Testis (tissue), 2 donors: ENCODE results near the gene KIF17.

Source experiments
- CTCF ChIP-seq, 3 experiments: fragments of 450-650 bp in 2 of 3; fragments of 200-600 bp in 1 of 3; sonication (generic) in 1 of 3; IDR thresholded peaks; one replicate each; pipeline ENCODE4 v1.5.1; 2016 to 2019; ENCODE audit warnings: antibody characterized with exemption in 3 of 3, mild to moderate bottlenecking in 2 of 3, moderate library complexity in 1 of 3
- POLR2A ChIP-seq: fragments of 450-650 bp; IDR thresholded peaks from one replicate; pipeline ENCODE4 v1.6.1; 2017; ENCODE audit warnings: antibody characterized with exemption, mild to moderate bottlenecking, moderate library complexity

- TF ChIP-seq POLR2A, result no peak
- TF ChIP-seq CTCF (IDR thresholded peaks at IDR 0.05), result no peak
Measured at GRCh38 chr1:20666804-20667203, 51.0 kb downstream of the KIF17 start.
